ENCODE data around the gene RAB22A. TPM values are rescaled to one million over a fixed set of nuclear protein-coding genes. Genes with fewer than 3 reads are reported as not detected.
"Not testable (repeated sequence)": the region's sequence is repeated elsewhere in the genome, so short reads cannot be mapped to it uniquely, and the experiment has no call there.

The RAB22A gene
- total RNA-seq, 1 experiment from 2014 or later: 25.4 TPM

GRCh38 chr20:58395604-58396003 is 86.1 kb downstream of the RAB22A start:
- no peak for DNase-seq
- Histone ChIP-seq H3K36me3 (peaks cover 63% of the 10 kb centered on the region), H3K4me1 (peaks cover 3% of the 10 kb centered on the region; the same call in 1 of the 2 replicates), H3K4me3 (no peak overlapping the region), H3K27me3 (no peaks in the 10 kb centered on the region), H3K9me3 (replicated peaks) (no peaks in the 10 kb centered on the region), H3K27ac (no peak overlapping the region)

- Histone ChIP-seq H3K4me1 (no peaks in the 10 kb centered on the region), H3K27me3 (no peaks in the 10 kb centered on the region), H3K4me3 (no peak overlapping the region), H3K36me3 (peaks cover 51% of the 10 kb centered on the region), H3K27ac (no peak overlapping the region), H3K9me3 (replicated peaks) (no peaks in the 10 kb centered on the region)
- no peak for DNase-seq
These were observed 87.9 kb downstream of the RAB22A start for GRCh38 chr20:58397429-58397828.

- Histone ChIP-seq H3K9me3 (replicated peaks) (no peaks in the 10 kb centered on the region), H3K36me3 (peaks cover 48% of the 10 kb centered on the region), H3K27me3 (no peaks in the 10 kb centered on the region), H3K4me3 (no peak overlapping the region), H3K27ac (no peak overlapping the region), H3K4me1 (no peaks in the 10 kb centered on the region)
- no peak for DNase-seq
These were observed 88.7 kb downstream of the RAB22A start for GRCh38 chr20:58398254-58398653.

- no peak overlapping the region for H3K27ac ChIP-seq
- DNase-seq: no peak
- no peaks in the 10 kb centered on the region for H3K9me3 ChIP-seq (replicated peaks)
- H3K27me3 ChIP-seq: no peaks in the 10 kb centered on the region
- no peak overlapping the region for H3K4me3 ChIP-seq
- H3K36me3 ChIP-seq: peaks cover 35% of the 10 kb centered on the region
- H3K4me1 ChIP-seq: no peaks in the 10 kb centered on the region
These were observed 90.4 kb downstream of the RAB22A start for GRCh38 chr20:58399926-58400325.

- Histone ChIP-seq H3K36me3 (peaks cover 26% of the 10 kb centered on the region), H3K4me1 (no peaks in the 10 kb centered on the region), H3K27ac (no peak overlapping the region), H3K27me3 (no peaks in the 10 kb centered on the region), H3K4me3 (no peak overlapping the region), H3K9me3 (replicated peaks) (no peaks in the 10 kb centered on the region)
- no peak for DNase-seq
These were observed 91.6 kb downstream of the RAB22A start for GRCh38 chr20:58401162-58401561.

GRCh38 chr20:58402305-58402704 is 92.8 kb downstream of the RAB22A start:
- Histone ChIP-seq H3K27ac (no peak overlapping the region), H3K36me3 (peaks cover 20% of the 10 kb centered on the region), H3K4me1 (no peaks in the 10 kb centered on the region), H3K4me3 (no peak overlapping the region), H3K27me3 (no peaks in the 10 kb centered on the region), H3K9me3 (replicated peaks) (no peaks in the 10 kb centered on the region)
- no peak for DNase-seq

DNA sequence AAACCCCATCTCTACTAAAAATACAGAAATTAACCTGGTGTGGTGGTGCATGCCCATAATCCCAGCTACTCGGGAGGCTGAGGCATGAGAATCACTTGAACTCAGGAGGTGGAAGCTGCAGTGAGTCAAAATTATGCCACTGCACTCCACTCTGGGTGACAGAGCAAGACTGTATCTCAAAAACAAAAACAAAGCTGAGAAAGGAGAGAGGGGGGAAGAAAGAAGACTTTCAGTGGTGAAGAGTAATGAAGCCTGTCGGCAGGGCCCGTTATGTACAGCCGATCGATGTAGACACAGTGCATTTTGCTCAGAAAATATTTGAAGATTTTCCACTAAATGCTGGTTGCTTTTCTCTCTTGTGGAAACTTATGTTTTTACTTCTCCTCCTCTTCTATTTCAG is 93.3 kb downstream of the RAB22A start:
- DNase-seq: no peak
- no peaks in the 10 kb centered on the region for H3K9me3 ChIP-seq (replicated peaks)
- no peak overlapping the region for H3K4me3 ChIP-seq

DNA sequence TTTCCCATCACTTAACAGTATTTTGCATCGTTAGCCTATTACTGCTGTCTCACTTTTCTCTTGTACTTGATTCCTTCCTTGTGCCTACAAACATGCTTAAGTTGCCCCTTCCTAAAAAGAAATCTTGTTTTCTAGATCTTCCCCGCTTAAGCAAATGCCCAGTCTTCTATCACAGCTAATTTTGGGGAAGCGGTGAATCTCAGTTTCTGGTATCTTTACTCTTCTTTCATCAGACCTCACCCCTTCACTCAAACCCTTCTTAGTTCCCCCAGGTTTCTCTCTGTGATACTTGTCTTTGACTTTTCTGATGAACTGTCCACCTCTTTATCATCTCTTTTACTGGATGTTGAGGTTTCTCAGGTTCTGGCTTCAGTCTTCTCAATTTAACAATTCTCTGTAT is 93.8 kb downstream of the RAB22A start:
- DNase-seq: no peak
- peaks cover 11% of the 10 kb centered on the region for H3K36me3 ChIP-seq

More for the DNA sequence above, 93.3 kb downstream of the RAB22A start:
- Histone ChIP-seq H3K4me1 (no peaks in the 10 kb centered on the region), H3K36me3 (peaks cover 16% of the 10 kb centered on the region), H3K27me3 (no peaks in the 10 kb centered on the region), H3K27ac (no peak overlapping the region)

GRCh38 chr20:58405504-58406291 is 96.2 kb downstream of the RAB22A start:
- H3K27me3 ChIP-seq: no peaks in the 10 kb centered on the region
- H3K36me3 ChIP-seq: peaks cover 9% of the 10 kb centered on the region
- DNase-seq: no peak
- H3K4me1 ChIP-seq: peaks cover 7% of the 10 kb centered on the region; the same call in 1 of the 2 replicates
- H3K4me3 ChIP-seq: no peak overlapping the region
- no peaks in the 10 kb centered on the region for H3K9me3 ChIP-seq (replicated peaks)
- no peak overlapping the region for H3K27ac ChIP-seq

More for the DNA sequence above, 93.8 kb downstream of the RAB22A start:
- Histone ChIP-seq H3K27me3 (no peaks in the 10 kb centered on the region), H3K4me1 (peaks cover 4% of the 10 kb centered on the region; the same call in 1 of the 2 replicates), H3K9me3 (replicated peaks) (no peaks in the 10 kb centered on the region), H3K4me3 (no peak overlapping the region), H3K27ac (no peak overlapping the region)

- H3K27me3 ChIP-seq: no peaks in the 10 kb centered on the region
- peaks cover 7% of the 10 kb centered on the region; the same call in 1 of the 2 replicates for H3K4me1 ChIP-seq
- no peak for DNase-seq
- no peak overlapping the region for H3K4me3 ChIP-seq
- H3K9me3 ChIP-seq (replicated peaks): no peaks in the 10 kb centered on the region
- no peak overlapping the region for H3K27ac ChIP-seq
- peaks cover 14% of the 10 kb centered on the region for H3K36me3 ChIP-seq
These were observed 97.0 kb downstream of the RAB22A start for GRCh38 chr20:58406422-58407001.

DNA sequence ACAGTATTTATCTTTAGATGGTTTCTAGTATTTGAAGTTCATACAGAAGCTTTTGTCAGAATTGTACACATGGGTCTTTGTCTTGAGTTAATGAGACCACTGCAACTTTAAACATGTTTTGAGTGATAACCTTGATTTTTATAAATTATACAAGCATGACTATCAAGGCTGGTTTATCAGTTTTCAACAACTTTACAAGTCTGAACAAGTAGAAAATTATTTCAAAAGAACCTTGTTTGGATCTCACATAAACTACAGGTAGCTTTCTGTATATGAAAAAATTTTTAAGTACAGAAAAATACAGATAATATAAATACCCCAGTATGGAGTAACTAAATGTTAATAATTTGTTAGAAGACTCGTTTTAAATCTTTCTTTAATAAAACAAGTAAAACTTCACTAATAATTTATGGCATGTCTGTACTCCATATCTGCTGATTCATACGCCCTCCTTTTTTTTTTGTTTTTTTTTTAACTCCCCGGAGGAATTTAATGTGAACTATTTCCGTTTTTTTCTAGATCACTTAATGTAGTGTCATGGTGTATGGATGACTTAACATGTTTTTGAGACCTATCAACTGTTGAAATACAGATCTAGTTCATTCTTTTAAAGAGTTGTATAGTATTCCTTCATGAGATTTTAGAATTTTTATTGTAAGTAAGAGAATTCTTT is 97.8 kb downstream of the RAB22A start:
- Histone ChIP-seq H3K4me3 (no peak overlapping the region), H3K9me3 (replicated peaks) (no peaks in the 10 kb centered on the region), H3K27ac (no peak overlapping the region), H3K36me3 (peaks cover 11% of the 10 kb centered on the region), H3K27me3 (no peaks in the 10 kb centered on the region), H3K4me1 (peaks cover 7% of the 10 kb centered on the region; the same call in 1 of the 2 replicates)
- no peak for DNase-seq

DNA sequence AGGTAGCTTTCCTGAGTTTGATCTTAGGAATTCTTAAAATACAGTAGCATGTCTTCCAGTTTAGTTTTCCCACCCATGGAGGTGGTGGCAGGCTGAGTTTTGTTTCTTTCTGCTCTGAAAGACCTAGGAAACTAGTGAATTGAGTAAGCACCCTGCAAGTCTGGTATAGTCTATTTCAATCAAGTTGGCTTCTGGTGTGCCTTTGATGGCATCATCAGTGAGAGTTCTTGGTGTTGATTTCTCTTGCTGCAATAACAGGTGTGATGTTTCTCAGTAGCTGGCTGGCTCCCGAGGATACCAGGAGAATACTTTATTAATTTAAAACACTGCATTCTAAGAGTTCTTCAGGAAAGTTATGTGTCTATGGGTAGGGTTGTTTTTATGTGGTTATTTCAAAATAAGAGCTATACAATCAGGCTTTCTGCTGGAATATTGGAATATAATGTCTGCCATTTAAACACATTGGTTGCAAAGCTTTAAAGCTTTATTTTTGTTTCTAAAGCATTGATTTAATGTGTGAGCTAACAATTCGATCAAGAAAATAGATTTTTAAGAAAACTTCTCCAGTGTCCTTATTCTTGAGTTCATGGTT is 98.5 kb downstream of the RAB22A start:
- peaks cover 13% of the 10 kb centered on the region for H3K36me3 ChIP-seq
- no peak overlapping the region for H3K4me3 ChIP-seq
- H3K27ac ChIP-seq: no peak overlapping the region
- H3K4me1 ChIP-seq: peaks cover 7% of the 10 kb centered on the region; the same call in 1 of the 2 replicates
- peak in 1 of 2 experiments; percentile 34 for DNase-seq
- no peaks in the 10 kb centered on the region for H3K9me3 ChIP-seq (replicated peaks)
- H3K27me3 ChIP-seq: no peaks in the 10 kb centered on the region

GRCh38 chr20:58408603-58409246 is 99.2 kb downstream of the RAB22A start:
- H3K9me3 ChIP-seq (replicated peaks): no peaks in the 10 kb centered on the region
- H3K4me1 ChIP-seq: peaks cover 7% of the 10 kb centered on the region; the same call in 1 of the 2 replicates
- no peak overlapping the region for H3K4me3 ChIP-seq
- peaks cover 9% of the 10 kb centered on the region for H3K36me3 ChIP-seq
- no peak overlapping the region for H3K27ac ChIP-seq
- peak in 1 of 2 experiments; percentile 36 for DNase-seq
- no peaks in the 10 kb centered on the region for H3K27me3 ChIP-seq

DNA sequence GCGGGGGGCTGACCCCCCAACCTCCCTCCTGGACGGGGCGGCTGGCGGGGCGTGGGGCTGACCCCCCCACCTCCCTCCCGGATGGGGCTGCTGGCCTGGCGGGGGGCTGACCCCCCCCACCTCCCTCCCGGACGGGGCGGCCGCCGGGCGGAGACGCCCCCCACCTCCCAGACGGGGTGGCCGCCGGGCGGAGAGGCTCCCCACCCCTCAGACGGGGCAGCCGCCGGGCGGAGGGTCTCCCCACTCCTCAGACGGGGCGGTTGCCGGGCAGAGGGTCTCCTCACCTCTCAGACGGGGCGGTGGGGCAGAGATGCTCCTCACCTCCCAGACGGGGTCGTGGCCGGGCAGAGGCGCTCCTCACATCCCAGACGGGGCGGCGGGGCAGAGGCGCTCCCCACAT is 104.7 kb downstream of the RAB22A start:
- not testable (repeated sequence) for H3K4me1 ChIP-seq; H3K27ac ChIP-seq; DNase-seq; H3K4me3 ChIP-seq; H3K9me3 ChIP-seq (replicated peaks); H3K27me3 ChIP-seq
- peaks cover 41% of the 10 kb centered on the region for H3K36me3 ChIP-seq
